Naive thymus-derived CD8-positive, alpha-beta T cell (primary cell): ENCODE measurements around the gene EXT2. TPM values are rescaled to one million over a fixed set of nuclear protein-coding genes. Genes with fewer than 3 reads are reported as not detected.
A peak's percentile ranks its signal among the peaks of the same experiment; 100 is the strongest.

ENCODE experiments used
- ATAC-seq, 2 donors: fragments of 150-1000 bp; cut with Tn5 transposase in 1 of 2; sonication (Bioruptor Pico), chemical (Tn5 transposase) in 1 of 2; 1 replicate in 1 of 2; 2 replicates in 1 of 2; pipeline ENCODE4 v1.10.0; 2021; ENCODE audit warnings: mild to moderate bottlenecking in 2 of 2, moderate library complexity in 2 of 2
- POLR2A ChIA-PET: fragments of 350-600 bp; sonication (Branson Sonifier 250); formaldehyde crosslinking; loops from one replicate; lab custom pipeline; 2021; ENCODE audit warnings: antibody characterized with exemption; lab: Charles Lee
- DNase-seq, 10 donors: peaks; one replicate each; pipeline versions ENCODE4 v3.0.0 to v3.0.0-alpha.2; 2020 to 2022
- H3K27ac Mint-ChIP-seq, 10 donors: one replicate each; pipeline ENCODE4 v1.8.0; 2020 to 2022; ENCODE audit warnings: mild to moderate bottlenecking in 10 of 10, mixed read lengths in 10 of 10, moderate library complexity in 4 of 10, inconsistent platforms in 1 of 10
- H3K27me3 Mint-ChIP-seq, 5 donors: one replicate each; pipeline ENCODE4 v1.8.0; 2021 to 2022; ENCODE audit warnings: mixed read lengths in 5 of 5
- H3K36me3 Mint-ChIP-seq, 3 donors: one replicate each; pipeline ENCODE4 v1.8.0; 2020 to 2022; ENCODE audit warnings: mixed read lengths in 3 of 3, mild to moderate bottlenecking in 2 of 3, inconsistent platforms in 1 of 3
- H3K4me1 Mint-ChIP-seq, 4 donors: one replicate each; pipeline ENCODE4 v1.8.0; 2021 to 2022; ENCODE audit warnings: mixed read lengths in 4 of 4
- H3K4me3 Mint-ChIP-seq, 10 donors: one replicate each; pipeline ENCODE4 v1.8.0; 2020 to 2022; ENCODE audit warnings: mild to moderate bottlenecking in 10 of 10, mixed read lengths in 10 of 10, moderate library complexity in 6 of 10, inconsistent platforms in 1 of 10
- H3K9me3 Mint-ChIP-seq, 9 donors: one replicate each; pipeline ENCODE4 v1.8.0; 2020 to 2022; ENCODE audit warnings: mixed read lengths in 9 of 9, mild to moderate bottlenecking in 3 of 9, inconsistent platforms in 1 of 9, moderate library complexity in 1 of 9
- polyA plus RNA-seq, 3 donors: library from polyadenylated mRNA; unstranded; fragments of 300-500 nt; fragmentation: Illumina TruSeq; gene quantifications; one replicate each; pipeline ENCODE4 v1.2.3, GENCODE V29; 2021
- total RNA-seq, 8 experiments: library from RNA in 2 of 8; stranded (reverse) in 2 of 8; gene quantifications; one replicate each; pipeline ENCODE4 v1.2.3 and lab custom pipeline; 2021 to 2026

The EXT2 gene
- total and polyA plus RNA-seq, 5 experiments from 2014 or later: 27.3 to 39.5 (median 30.6) TPM

- POLR2A ChIA-PET: no interaction called here
- no peak for ATAC-seq
- H3K4me3 Mint-ChIP-seq: no peak overlapping the region
- H3K27me3 Mint-ChIP-seq: no peaks in the 10 kb centered on the region
- peaks cover 32 to 87% (median 82%) of the 10 kb centered on the region in 3 donors for H3K36me3 Mint-ChIP-seq
- peaks cover 8 to 21% (median 12%) of the 10 kb centered on the region in 9 donors for H3K9me3 Mint-ChIP-seq
- no peak overlapping the region for H3K27ac Mint-ChIP-seq
- DNase-seq: no peak
- no peaks in the 10 kb centered on the region for H3K4me1 Mint-ChIP-seq
Measured at GRCh38 chr11:44246726-44247125, 151.2 kb downstream of the EXT2 start.

- Mint-ChIP-seq H3K4me1 (no peaks in the 10 kb centered on the region), H3K4me3 (no peak overlapping the region), H3K27me3 (no peaks in the 10 kb centered on the region), H3K36me3 (peaks cover 39 to 87% (median 75%) of the 10 kb centered on the region in 3 donors), H3K27ac (no peak overlapping the region), H3K9me3 (peaks cover 15 to 29% (median 20%) of the 10 kb centered on the region in 9 donors)
- POLR2A ChIA-PET: no interaction called here
- no peak for DNase-seq
- ATAC-seq: no peak
Measured at GRCh38 chr11:44247508-44247907, 152.0 kb downstream of the EXT2 start.

GRCh38 chr11:44248109-44248508 lies 152.6 kb downstream of the EXT2 start:
- Mint-ChIP-seq H3K27ac (no peak overlapping the region), H3K9me3 (peaks cover 21 to 35% (median 25%) of the 10 kb centered on the region in 9 donors), H3K4me3 (no peak overlapping the region), H3K4me1 (no peaks in the 10 kb centered on the region), H3K27me3 (no peaks in the 10 kb centered on the region), H3K36me3 (peaks cover 45 to 86% (median 72%) of the 10 kb centered on the region in 3 donors)
- DNase-seq (no peak), ATAC-seq (no peak)
- POLR2A ChIA-PET: no interaction called here

- ATAC-seq (no peak), DNase-seq (no peak)
- H3K4me3 Mint-ChIP-seq: no peak overlapping the region
- H3K4me1 Mint-ChIP-seq: no peaks in the 10 kb centered on the region
- no peaks in the 10 kb centered on the region for H3K27me3 Mint-ChIP-seq
- peaks cover 24 to 45% (median 30%) of the 10 kb centered on the region in 9 donors for H3K9me3 Mint-ChIP-seq
- no peak overlapping the region for H3K27ac Mint-ChIP-seq
- POLR2A ChIA-PET: no interaction called here
- peaks cover 50 to 65% (median 50%) of the 10 kb centered on the region in 3 donors for H3K36me3 Mint-ChIP-seq
Measured at GRCh38 chr11:44250421-44250820, 154.9 kb downstream of the EXT2 start.

GRCh38 chr11:44252999-44253602 lies 157.6 kb downstream of the EXT2 start:
- no peaks in the 10 kb centered on the region for H3K27me3 Mint-ChIP-seq
- H3K4me3 Mint-ChIP-seq: peak overlapping the region in 1 of 10 donors; percentile 10
- no peak for ATAC-seq
- POLR2A ChIA-PET: no interaction called here
- peaks cover 29 to 47% (median 44%) of the 10 kb centered on the region in 3 donors for H3K36me3 Mint-ChIP-seq
- no peak overlapping the region for H3K27ac Mint-ChIP-seq
- peaks cover 3 to 10% (median 7%) of the 10 kb centered on the region in 4 donors for H3K4me1 Mint-ChIP-seq
- no peak for DNase-seq
- H3K9me3 Mint-ChIP-seq: peaks cover 24 to 45% (median 30%) of the 10 kb centered on the region in 9 donors

GRCh38 chr11:44255406-44256071 lies 160.1 kb downstream of the EXT2 start:
- DNase-seq (no peak), ATAC-seq (no peak)
- POLR2A ChIA-PET: no interaction called here
- Mint-ChIP-seq H3K4me1 (peaks cover 6 to 17% (median 12%) of the 10 kb centered on the region in 4 donors), H3K4me3 (no peak overlapping the region), H3K27ac (peak overlapping the region in 1 of 10 donors; percentile 26), H3K36me3 (peaks cover 10 to 31% (median 20%) of the 10 kb centered on the region in 3 donors), H3K9me3 (peaks cover 21 to 36% (median 28%) of the 10 kb centered on the region in 9 donors), H3K27me3 (no peaks in the 10 kb centered on the region)

GRCh38 chr11:44256673-44257291 lies 161.3 kb downstream of the EXT2 start:
- H3K4me1 Mint-ChIP-seq: peaks cover 6 to 17% (median 12%) of the 10 kb centered on the region in 4 donors
- ATAC-seq (no peak), DNase-seq (no peak)
- peaks cover 12 to 24% (median 20%) of the 10 kb centered on the region in 9 donors for H3K9me3 Mint-ChIP-seq
- no peak overlapping the region for H3K27ac Mint-ChIP-seq
- peak overlapping the region in 1 of 10 donors; percentile 52 for H3K4me3 Mint-ChIP-seq
- peaks cover 3 to 19% (median 8%) of the 10 kb centered on the region in 3 donors for H3K36me3 Mint-ChIP-seq
- POLR2A ChIA-PET: no interaction called here
- no peaks in the 10 kb centered on the region for H3K27me3 Mint-ChIP-seq

- H3K4me1 Mint-ChIP-seq: peaks cover 6 to 17% (median 12%) of the 10 kb centered on the region in 4 donors
- POLR2A ChIA-PET: no interaction called here
- peaks cover 6 to 16% (median 12%) of the 10 kb centered on the region in 9 donors for H3K9me3 Mint-ChIP-seq
- peaks cover 0 to under 1% (median 0%) of the 10 kb centered on the region in 5 donors for H3K27me3 Mint-ChIP-seq
- peak overlapping the region in 2 of 10 donors; percentile 6 to 52 for H3K4me3 Mint-ChIP-seq
- peaks cover 3 to 12% (median 4%) of the 10 kb centered on the region in 3 donors for H3K36me3 Mint-ChIP-seq
- H3K27ac Mint-ChIP-seq: peak overlapping the region in 1 of 10 donors; percentile 35
- ATAC-seq (no peak), DNase-seq (no peak)
Measured at GRCh38 chr11:44257338-44258189, 162.1 kb downstream of the EXT2 start.

- no peak overlapping the region for H3K27ac Mint-ChIP-seq
- POLR2A ChIA-PET: no interaction called here
- H3K27me3 Mint-ChIP-seq: peaks cover 0 to 4% (median 0%) of the 10 kb centered on the region in 5 donors
- no peak overlapping the region for H3K4me3 Mint-ChIP-seq
- ATAC-seq (no peak), DNase-seq (no peak)
- H3K9me3 Mint-ChIP-seq: peaks cover 2 to 10% (median 7%) of the 10 kb centered on the region in 9 donors
- H3K36me3 Mint-ChIP-seq: peaks cover 0 to 6% (median 0%) of the 10 kb centered on the region in 3 donors
- H3K4me1 Mint-ChIP-seq: peaks cover 6 to 17% (median 12%) of the 10 kb centered on the region in 4 donors
Measured at GRCh38 chr11:44258190-44258489, 162.7 kb downstream of the EXT2 start.

- DNase-seq (no peak), ATAC-seq (no peak)
- Mint-ChIP-seq H3K4me3 (no peak overlapping the region), H3K27me3 (peaks cover 0 to 4% (median 0%) of the 10 kb centered on the region in 5 donors), H3K36me3 (no peaks in the 10 kb centered on the region), H3K27ac (no peak overlapping the region), H3K9me3 (peaks cover 0 to 3% (median 0%) of the 10 kb centered on the region in 9 donors), H3K4me1 (peaks cover 6 to 17% (median 12%) of the 10 kb centered on the region in 4 donors)
- POLR2A ChIA-PET: no interaction called here
Measured at GRCh38 chr11:44258839-44259420, 163.5 kb downstream of the EXT2 start.

GRCh38 chr11:44260081-44260480 lies 164.6 kb downstream of the EXT2 start:
- H3K27ac Mint-ChIP-seq: no peak overlapping the region
- DNase-seq (no peak), ATAC-seq (no peak)
- H3K27me3 Mint-ChIP-seq: peaks cover 0 to 4% (median 0%) of the 10 kb centered on the region in 5 donors
- H3K9me3 Mint-ChIP-seq: no peaks in the 10 kb centered on the region
- H3K4me3 Mint-ChIP-seq: no peak overlapping the region
- POLR2A ChIA-PET: no interaction called here
- H3K4me1 Mint-ChIP-seq: peaks cover 6 to 17% (median 12%) of the 10 kb centered on the region in 4 donors
- no peaks in the 10 kb centered on the region for H3K36me3 Mint-ChIP-seq
